Keratinocyte (primary cell): ENCODE data around the gene DOK4.

Source experiments
- EZH2 ChIP-seq: IDR thresholded peaks from one replicate; pipeline ENCODE4 v1.6.1; 2012; ENCODE audit warnings: inconsistent platforms, mild to moderate bottlenecking, low read length, moderate library complexity
- TF ChIP-seq, protein P1 (sequence below), 3 experiments: IDR thresholded peaks in 1 of 3; conservative IDR thresholded peaks in 1 of 3; optimal IDR thresholded peaks in 1 of 3; 2 replicates in 2 of 3; 3 replicates in 1 of 3; pipeline versions ENCODE3 to v1.5.1; 2011; ENCODE audit warnings: low read length in 3 of 3, mild to moderate bottlenecking in 3 of 3, moderate library complexity in 2 of 3, control low read depth in 1 of 3, inconsistent platforms in 1 of 3; ENCODE audit not compliant: insufficient read depth in 2 of 3; ENCODE audit errors: extremely low read depth in 1 of 3

DNA sequence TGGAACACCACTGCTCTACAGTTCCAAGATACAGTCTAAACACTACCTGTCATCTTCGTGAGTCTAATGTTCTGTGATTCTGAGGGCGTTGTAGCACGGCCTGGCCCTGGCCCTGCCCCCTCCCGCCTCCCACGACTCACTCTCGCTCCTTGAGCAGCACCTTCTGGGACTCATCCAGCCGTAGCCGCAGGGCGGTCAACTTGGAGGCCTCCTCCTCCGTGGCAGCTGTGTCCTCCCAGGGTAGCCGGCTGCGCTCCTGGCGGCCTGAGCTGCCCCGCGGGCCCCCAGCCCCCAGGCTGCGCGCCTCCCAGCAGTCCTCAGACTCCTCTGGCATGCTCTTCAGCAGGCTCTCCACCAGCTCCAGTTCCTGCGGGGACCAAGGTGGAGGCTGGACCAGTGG is 39.5 kb upstream of the DOK4 start:
- TF ChIP-seq, protein P1, sequence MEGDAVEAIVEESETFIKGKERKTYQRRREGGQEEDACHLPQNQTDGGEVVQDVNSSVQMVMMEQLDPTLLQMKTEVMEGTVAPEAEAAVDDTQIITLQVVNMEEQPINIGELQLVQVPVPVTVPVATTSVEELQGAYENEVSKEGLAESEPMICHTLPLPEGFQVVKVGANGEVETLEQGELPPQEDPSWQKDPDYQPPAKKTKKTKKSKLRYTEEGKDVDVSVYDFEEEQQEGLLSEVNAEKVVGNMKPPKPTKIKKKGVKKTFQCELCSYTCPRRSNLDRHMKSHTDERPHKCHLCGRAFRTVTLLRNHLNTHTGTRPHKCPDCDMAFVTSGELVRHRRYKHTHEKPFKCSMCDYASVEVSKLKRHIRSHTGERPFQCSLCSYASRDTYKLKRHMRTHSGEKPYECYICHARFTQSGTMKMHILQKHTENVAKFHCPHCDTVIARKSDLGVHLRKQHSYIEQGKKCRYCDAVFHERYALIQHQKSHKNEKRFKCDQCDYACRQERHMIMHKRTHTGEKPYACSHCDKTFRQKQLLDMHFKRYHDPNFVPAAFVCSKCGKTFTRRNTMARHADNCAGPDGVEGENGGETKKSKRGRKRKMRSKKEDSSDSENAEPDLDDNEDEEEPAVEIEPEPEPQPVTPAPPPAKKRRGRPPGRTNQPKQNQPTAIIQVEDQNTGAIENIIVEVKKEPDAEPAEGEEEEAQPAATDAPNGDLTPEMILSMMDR (optimal IDR thresholded peaks at IDR 0.05 in 1 of 3, IDR thresholded peaks at IDR 0.05 in 1 of 3, conservative IDR thresholded peaks at IDR 0.05 in 1 of 3; ENCODE audit: extremely low read depth in 1 of 3, insufficient read depth in 2 of 3, low read length in 3 of 3): no peak
- TF ChIP-seq EZH2: no peak
